Vagina (tissue), 2 donors: ENCODE results near the gene FADS3.

Source experiments
- CTCF ChIP-seq, 3 experiments: fragments of 450-650 bp in 2 of 3; fragments of 200-600 bp in 1 of 3; sonication (generic) in 1 of 3; IDR thresholded peaks; one replicate each; pipeline ENCODE4 v1.5.1; 2017 to 2019; ENCODE audit warnings: antibody characterized with exemption in 3 of 3, mild to moderate bottlenecking in 2 of 3, moderate library complexity in 2 of 3
- POLR2A ChIP-seq, 2 donors: fragments of 450-650 bp; IDR thresholded peaks; one replicate each; pipeline ENCODE4 v1.6.1; 2017; ENCODE audit warnings: antibody characterized with exemption in 2 of 2, mild to moderate bottlenecking in 2 of 2, moderate library complexity in 2 of 2
- POLR2AphosphoS5 ChIP-seq, 2 donors: sonication (generic); formaldehyde crosslinking; IDR thresholded peaks; one replicate each; pipeline ENCODE4 v1.9.0; 2017; ENCODE audit warnings: antibody characterized with exemption in 2 of 2, mild to moderate bottlenecking in 2 of 2, low read depth in 1 of 2; ENCODE audit not compliant: insufficient read depth in 1 of 2

GRCh38 chr11:61827571-61828378 lies 63.6 kb downstream of the FADS3 start, which contains the start of gene FADS2:
- peak in 1 of 2 donors; percentile 78 for TF ChIP-seq POLR2AphosphoS5 (IDR thresholded peaks at IDR 0.05; ENCODE audit: insufficient read depth in 1 of 2, low read depth in 1 of 2)
- peak in 1 of 3 experiments; percentile 7 for TF ChIP-seq CTCF (IDR thresholded peaks at IDR 0.05)
- TF ChIP-seq POLR2A (IDR thresholded peaks at IDR 0.05): peak in 1 of 2 donors; percentile 20
